ENCODE data around the gene CHP1. TPM values are rescaled to one million over a fixed set of nuclear protein-coding genes. Genes with fewer than 3 reads are reported as not detected.

The CHP1 gene
- total RNA-seq, 2 donors from 2014 or later = 85.0 to 86.1 TPM

DNA sequence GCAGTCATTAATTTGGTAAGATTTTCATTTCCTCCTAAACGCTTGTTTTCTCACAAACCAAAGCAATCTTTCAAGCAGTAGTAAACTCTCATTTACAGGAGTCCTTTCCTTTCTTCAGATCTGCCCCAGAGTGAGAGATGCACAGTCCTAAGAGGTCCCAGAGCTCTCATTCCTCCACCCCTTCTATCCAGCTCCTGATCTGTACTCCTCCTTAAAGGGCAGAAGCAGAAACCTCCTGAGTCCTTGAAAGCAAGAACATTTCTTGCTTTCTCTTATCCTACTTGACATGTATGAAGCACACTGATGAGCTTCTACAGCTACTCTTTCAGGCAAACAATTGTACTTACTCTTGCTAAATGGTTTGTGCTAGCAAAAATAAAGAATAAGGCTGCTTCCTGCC lies 12.2 kb upstream of the CHP1 start:
- Histone ChIP-seq H3K27me3 (ENCODE audit: control insufficient read depth, insufficient read depth, low read length, poor library complexity, severe bottlenecking) (no peaks in the 10 kb centered on the region), H3K9me3 (ENCODE audit: control insufficient read depth, low read length) (no peaks in the 10 kb centered on the region), H3K4me3 (ENCODE audit: low read length) (no peak overlapping the region), H3K9ac (ENCODE audit: extremely low read depth, low read length, poor library complexity, severe bottlenecking) (no peak overlapping the region), H3K36me3 (ENCODE audit: control insufficient read depth, insufficient read depth, low read length) (no peaks in the 10 kb centered on the region), H3K27ac (ENCODE audit: low read depth, low read length) (no peak overlapping the region), H3K4me1 (ENCODE audit: control insufficient read depth, insufficient read depth, low read length) (no peaks in the 10 kb centered on the region)
- 82 to 83% methylated on average over 1 of the region's 1 CpG for WGBS, 2 experiments (ENCODE audit: insufficient coverage in 1 of 2, insufficient read length in 1 of 2)
- no peak for DNase-seq
- TF ChIP-seq, protein P1, sequence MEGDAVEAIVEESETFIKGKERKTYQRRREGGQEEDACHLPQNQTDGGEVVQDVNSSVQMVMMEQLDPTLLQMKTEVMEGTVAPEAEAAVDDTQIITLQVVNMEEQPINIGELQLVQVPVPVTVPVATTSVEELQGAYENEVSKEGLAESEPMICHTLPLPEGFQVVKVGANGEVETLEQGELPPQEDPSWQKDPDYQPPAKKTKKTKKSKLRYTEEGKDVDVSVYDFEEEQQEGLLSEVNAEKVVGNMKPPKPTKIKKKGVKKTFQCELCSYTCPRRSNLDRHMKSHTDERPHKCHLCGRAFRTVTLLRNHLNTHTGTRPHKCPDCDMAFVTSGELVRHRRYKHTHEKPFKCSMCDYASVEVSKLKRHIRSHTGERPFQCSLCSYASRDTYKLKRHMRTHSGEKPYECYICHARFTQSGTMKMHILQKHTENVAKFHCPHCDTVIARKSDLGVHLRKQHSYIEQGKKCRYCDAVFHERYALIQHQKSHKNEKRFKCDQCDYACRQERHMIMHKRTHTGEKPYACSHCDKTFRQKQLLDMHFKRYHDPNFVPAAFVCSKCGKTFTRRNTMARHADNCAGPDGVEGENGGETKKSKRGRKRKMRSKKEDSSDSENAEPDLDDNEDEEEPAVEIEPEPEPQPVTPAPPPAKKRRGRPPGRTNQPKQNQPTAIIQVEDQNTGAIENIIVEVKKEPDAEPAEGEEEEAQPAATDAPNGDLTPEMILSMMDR (conservative IDR thresholded peaks at IDR 0.05) = no peak
- no peak overlapping the region for H3K4me3 Mint-ChIP-seq
- H3K36me3 Mint-ChIP-seq (ENCODE audit: low read depth) = no peaks in the 10 kb centered on the region
- H3K27me3 Mint-ChIP-seq (ENCODE audit: insufficient read depth) = peaks cover 2% of the 10 kb centered on the region
- no peak overlapping the region for H3K27ac Mint-ChIP-seq
- H3K9me3 Mint-ChIP-seq = peaks cover 2% of the 10 kb centered on the region
- no peaks in the 10 kb centered on the region for H3K4me1 Mint-ChIP-seq

DNA sequence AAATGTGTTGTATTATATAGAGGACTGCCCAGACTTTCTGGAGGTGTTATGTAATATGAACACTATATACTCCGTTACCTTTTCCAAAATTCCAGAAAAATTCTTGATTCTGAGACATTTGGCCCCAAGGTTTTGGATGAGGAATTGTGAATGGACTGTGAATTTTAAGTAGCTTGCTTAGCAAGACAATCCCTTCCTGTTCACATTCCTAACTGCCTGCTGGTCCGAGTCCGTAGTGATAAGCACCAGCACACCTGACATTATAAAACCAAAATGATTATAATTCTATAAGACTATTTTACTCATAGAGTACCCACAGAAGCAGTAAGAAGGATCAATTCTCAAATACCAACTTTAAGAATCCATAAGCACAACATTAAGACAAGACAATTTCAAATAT lies 11.7 kb upstream of the CHP1 start:
- Mint-ChIP-seq H3K27ac (no peak overlapping the region), H3K27me3 (ENCODE audit: insufficient read depth) (peaks cover 1% of the 10 kb centered on the region), H3K4me3 (no peak overlapping the region), H3K36me3 (ENCODE audit: low read depth) (no peaks in the 10 kb centered on the region), H3K4me1 (no peaks in the 10 kb centered on the region), H3K9me3 (peaks cover 2% of the 10 kb centered on the region)
- no peak overlapping the region for H3K4me3 ChIP-seq (ENCODE audit: low read length)
- DNase-seq = no peak
- H3K9ac ChIP-seq (ENCODE audit: extremely low read depth, low read length, poor library complexity, severe bottlenecking) = no peak overlapping the region
- H3K4me1 ChIP-seq (ENCODE audit: control insufficient read depth, insufficient read depth, low read length) = no peaks in the 10 kb centered on the region
- WGBS, 2 experiments (ENCODE audit: insufficient coverage in 1 of 2, insufficient read length in 1 of 2) = 90 to 93% methylated on average over 2 of the region's 3 CpGs
- H3K27me3 ChIP-seq (ENCODE audit: control insufficient read depth, insufficient read depth, low read length, poor library complexity, severe bottlenecking) = no peaks in the 10 kb centered on the region
- TF ChIP-seq, protein P1 (conservative IDR thresholded peaks at IDR 0.05) = no peak
- H3K9me3 ChIP-seq (ENCODE audit: control insufficient read depth, low read length) = no peaks in the 10 kb centered on the region
- H3K36me3 ChIP-seq (ENCODE audit: control insufficient read depth, insufficient read depth, low read length) = no peaks in the 10 kb centered on the region
- H3K27ac ChIP-seq (ENCODE audit: low read depth, low read length) = no peak overlapping the region

DNA sequence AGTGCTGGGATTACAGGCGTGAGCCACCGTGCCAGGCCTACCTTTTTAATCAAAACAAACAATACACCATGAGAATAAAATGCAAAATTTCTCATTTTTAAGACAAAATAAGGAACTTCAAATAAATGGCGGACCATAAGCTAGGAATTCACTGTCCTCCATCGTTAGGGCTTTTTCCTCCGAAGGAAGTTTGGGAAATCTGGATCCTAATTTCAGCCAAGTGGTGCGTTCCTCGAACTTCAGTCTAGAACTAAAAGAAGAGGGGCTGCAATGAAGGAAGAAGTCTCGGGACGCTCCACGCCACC lies 771 bp upstream of the CHP1 start:
- Histone ChIP-seq H3K27ac (ENCODE audit: low read depth, low read length) (no peak overlapping the region), H3K36me3 (ENCODE audit: control insufficient read depth, insufficient read depth, low read length) (peaks cover 8% of the 10 kb centered on the region), H3K9me3 (ENCODE audit: control insufficient read depth, low read length) (no peaks in the 10 kb centered on the region), H3K4me3 (ENCODE audit: low read length) (peak overlapping the region; percentile 95), H3K27me3 (ENCODE audit: control insufficient read depth, insufficient read depth, low read length, poor library complexity, severe bottlenecking) (no peaks in the 10 kb centered on the region), H3K4me1 (ENCODE audit: control insufficient read depth, insufficient read depth, low read length) (no peaks in the 10 kb centered on the region), H3K9ac (ENCODE audit: extremely low read depth, low read length, poor library complexity, severe bottlenecking) (no peak overlapping the region)
- DNase-seq = no peak
- WGBS, 2 experiments (ENCODE audit: insufficient coverage in 1 of 2, insufficient read length in 1 of 2) = 26 to 38% methylated on average over 9 to 10 of the region's 10 CpGs
- H3K27me3 Mint-ChIP-seq (ENCODE audit: insufficient read depth) = peaks cover 10% of the 10 kb centered on the region
- H3K9me3 Mint-ChIP-seq = peaks cover 6% of the 10 kb centered on the region
- H3K4me3 Mint-ChIP-seq = peak overlapping the region; percentile 89
- no peaks in the 10 kb centered on the region for H3K36me3 Mint-ChIP-seq (ENCODE audit: low read depth)
- TF ChIP-seq, protein P1 (conservative IDR thresholded peaks at IDR 0.05) = no peak
- H3K4me1 Mint-ChIP-seq = peaks cover 12% of the 10 kb centered on the region
- H3K27ac Mint-ChIP-seq = peak overlapping the region; percentile 95

Measured in endodermal cell (in vitro differentiated cells).